PC-3 (cell line): Measurements from ENCODE around the gene COL4A1.

Source experiments
- CTCF ChIP-seq: fragments of 300-600 bp; sonication (generic); conservative IDR thresholded peaks from 2 replicates; pipeline ENCODE4 v1.5.1; 2017; ENCODE audit warnings: antibody characterized with exemption, low read depth, mild to moderate bottlenecking, low read length
- EZH2 ChIP-seq: fragments of 300-600 bp; sonication (generic); IDR thresholded peaks from one replicate; pipeline ENCODE4 v1.6.1; 2017; ENCODE audit warnings: antibody characterized with exemption, mild to moderate bottlenecking, low read length; ENCODE audit not compliant: unreplicated experiment
- EZH2phosphoT487 ChIP-seq: fragments of 300-600 bp; sonication (generic); IDR thresholded peaks from 2 replicates; pipeline ENCODE4 v1.6.1; 2018; ENCODE audit warnings: mild to moderate bottlenecking, antibody characterized with exemption, low read length, borderline replicate concordance

- no peak for TF ChIP-seq CTCF
- no peak for TF ChIP-seq EZH2
- TF ChIP-seq EZH2phosphoT487 = no peak
Measured at GRCh38 chr13:110286833-110287819, 19.8 kb downstream of the COL4A1 start.
